Measurements from ENCODE around the gene RAB15. TPM values are rescaled to one million over a fixed set of nuclear protein-coding genes. Genes with fewer than 3 reads are reported as not detected.

Gene RAB15
- total RNA-seq, result 10 to 100 TPM in 3 of 4 donors, 1 to 10 TPM in 1; 9.6 to 17.0 (median 15.1) TPM

DNA sequence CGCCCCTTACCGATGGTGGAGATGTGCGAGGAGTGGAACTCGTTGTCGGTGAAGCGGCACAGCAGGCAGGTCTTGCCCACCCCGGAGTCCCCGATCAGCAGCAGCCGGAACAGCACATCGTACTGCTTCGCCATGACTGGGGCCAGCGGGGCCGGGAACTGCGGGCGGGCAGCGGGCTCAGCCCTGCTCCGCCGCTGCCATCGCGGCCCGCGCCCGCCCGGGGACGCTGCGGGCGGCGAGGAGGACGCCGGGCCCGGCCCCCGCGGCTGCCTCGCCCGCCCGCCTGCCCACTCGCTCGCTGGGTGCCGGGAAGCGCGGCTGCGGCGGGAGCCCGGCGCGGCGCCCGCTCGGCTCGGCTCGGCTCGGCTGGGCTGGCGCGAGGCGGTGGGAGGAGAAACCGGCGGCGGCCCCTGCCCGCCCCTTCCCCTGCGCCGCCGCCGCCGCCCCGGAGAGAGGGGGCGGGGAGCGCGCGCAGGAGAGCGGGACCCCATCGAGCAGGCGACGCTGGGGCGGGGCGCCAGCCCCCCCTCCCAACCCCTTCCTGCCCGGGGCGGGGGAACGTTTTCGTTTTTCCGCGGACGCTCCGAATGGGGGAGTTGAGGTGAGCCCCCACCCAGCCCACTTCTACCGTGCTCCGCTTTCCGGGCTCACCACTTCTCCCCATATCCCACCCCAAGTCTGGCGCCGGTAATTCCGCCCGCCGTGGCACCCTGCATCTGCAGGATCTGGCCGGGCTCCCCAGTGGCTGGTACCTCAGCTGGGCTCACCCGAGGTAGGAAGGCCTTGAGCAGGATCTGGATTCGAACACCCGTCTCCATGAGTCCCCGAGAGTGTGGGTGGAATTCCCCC is at the start of gene RAB15:
Gene RAB15, minus strand, starts transcription at position 394 of the 849 bp plus-strand sequence. Its CDS starts 260 bp downstream, at position 134.
- TF ChIP-seq, protein P1, sequence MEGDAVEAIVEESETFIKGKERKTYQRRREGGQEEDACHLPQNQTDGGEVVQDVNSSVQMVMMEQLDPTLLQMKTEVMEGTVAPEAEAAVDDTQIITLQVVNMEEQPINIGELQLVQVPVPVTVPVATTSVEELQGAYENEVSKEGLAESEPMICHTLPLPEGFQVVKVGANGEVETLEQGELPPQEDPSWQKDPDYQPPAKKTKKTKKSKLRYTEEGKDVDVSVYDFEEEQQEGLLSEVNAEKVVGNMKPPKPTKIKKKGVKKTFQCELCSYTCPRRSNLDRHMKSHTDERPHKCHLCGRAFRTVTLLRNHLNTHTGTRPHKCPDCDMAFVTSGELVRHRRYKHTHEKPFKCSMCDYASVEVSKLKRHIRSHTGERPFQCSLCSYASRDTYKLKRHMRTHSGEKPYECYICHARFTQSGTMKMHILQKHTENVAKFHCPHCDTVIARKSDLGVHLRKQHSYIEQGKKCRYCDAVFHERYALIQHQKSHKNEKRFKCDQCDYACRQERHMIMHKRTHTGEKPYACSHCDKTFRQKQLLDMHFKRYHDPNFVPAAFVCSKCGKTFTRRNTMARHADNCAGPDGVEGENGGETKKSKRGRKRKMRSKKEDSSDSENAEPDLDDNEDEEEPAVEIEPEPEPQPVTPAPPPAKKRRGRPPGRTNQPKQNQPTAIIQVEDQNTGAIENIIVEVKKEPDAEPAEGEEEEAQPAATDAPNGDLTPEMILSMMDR (IDR thresholded peaks at IDR 0.05), result no peak
- no peak for TF ChIP-seq EP300 (IDR thresholded peaks at IDR 0.05)
- TF ChIP-seq POLR2AphosphoS5 (IDR thresholded peaks at IDR 0.05), result no peak
- Histone ChIP-seq H3K27me3 (no peaks in the 10 kb centered on the region), H3K36me3 (no peaks in the 10 kb centered on the region), H3K4me1 (peaks cover 25% of the 10 kb centered on the region), H3K27ac (no peak within 1 kb of the TSS), H3K9me3 (no peaks in the 10 kb centered on the region), H3K4me3 (peak within 1 kb of the TSS; percentile 81)
- no peak for DNase-seq (ENCODE audit: low spot score in 2 of 2)
- whole genome bisulfite sequencing, result 2% methylated on average over 23 of the region's 96 CpGs

DNA sequence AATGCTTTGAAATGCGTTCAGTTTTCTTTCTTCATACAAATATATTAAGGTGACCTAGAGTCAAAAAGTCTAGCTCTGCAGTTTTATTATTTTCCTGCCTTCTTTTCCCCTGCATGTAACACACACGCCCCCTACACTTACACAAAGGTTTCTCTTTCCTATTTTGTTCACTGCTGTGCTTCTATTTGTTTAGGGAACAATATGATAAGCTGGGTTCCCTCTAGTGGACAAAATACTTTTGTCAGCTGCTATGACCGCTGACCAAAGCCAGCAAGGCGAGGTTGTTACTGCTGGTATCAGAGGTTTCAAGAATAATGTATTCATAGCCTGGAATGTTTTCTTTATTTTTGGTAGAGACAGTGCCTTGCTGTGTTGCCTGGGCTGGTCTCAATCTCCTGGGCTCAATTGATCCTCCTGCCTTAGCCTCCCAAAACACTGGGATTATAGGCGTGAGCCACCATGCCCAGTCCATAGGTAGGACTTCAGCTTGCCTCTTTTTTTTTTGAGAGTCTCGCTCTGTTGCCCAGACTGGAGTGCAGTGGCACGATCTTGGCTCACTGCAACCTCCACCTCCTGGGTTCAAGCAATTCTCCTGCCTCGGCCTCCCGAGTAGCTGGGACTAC is 47.9 kb upstream of the RAB15 start:
- H3K4me1 ChIP-seq, result peaks cover 4% of the 10 kb centered on the region
- H3K4me3 ChIP-seq, result no peak overlapping the region
- WGBS, result 78% methylated on average over 9 of the region's 9 CpGs
- H3K27ac ChIP-seq, result no peak overlapping the region
- no peak for DNase-seq (ENCODE audit: low spot score in 2 of 2)
- TF ChIP-seq POLR2A (IDR thresholded peaks at IDR 0.05) (no peak), POLR2AphosphoS5 (IDR thresholded peaks at IDR 0.05) (no peak)
- TF ChIP-seq, protein P1 (IDR thresholded peaks at IDR 0.05), result peak; percentile 34 to 46
- no peaks in the 10 kb centered on the region for H3K9me3 ChIP-seq
- no peaks in the 10 kb centered on the region for H3K27me3 ChIP-seq
- peaks cover 25% of the 10 kb centered on the region for H3K36me3 ChIP-seq

DNA sequence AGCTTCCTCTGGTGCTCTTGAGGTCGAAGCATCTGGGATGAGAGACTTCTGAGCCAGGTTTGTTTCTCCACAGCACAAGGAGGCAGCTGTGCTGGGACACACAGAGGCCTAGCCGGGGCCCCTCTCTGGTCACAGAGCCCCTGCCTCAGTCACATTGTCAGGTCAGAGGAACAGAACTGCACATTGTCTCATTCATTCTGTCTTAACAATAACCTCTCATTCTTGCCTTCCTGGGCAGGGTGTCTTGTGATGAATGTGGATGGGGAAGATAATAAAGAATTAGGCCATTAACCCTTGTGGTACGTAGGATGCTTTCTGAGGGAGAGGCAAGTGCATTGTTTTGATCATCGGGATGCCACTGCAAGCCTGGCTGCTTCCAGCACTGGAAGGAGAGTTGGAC is 44.3 kb upstream of the RAB15 start:
- no peak for DNase-seq (ENCODE audit: low spot score in 2 of 2)
- peaks cover 4% of the 10 kb centered on the region for H3K4me1 ChIP-seq
- H3K4me3 ChIP-seq, result no peak overlapping the region
- no peak for TF ChIP-seq POLR2A (IDR thresholded peaks at IDR 0.05)
- TF ChIP-seq EP300 (IDR thresholded peaks at IDR 0.05), result no peak
- no peak for TF ChIP-seq POLR2AphosphoS5 (IDR thresholded peaks at IDR 0.05)
- TF ChIP-seq, protein P1 (IDR thresholded peaks at IDR 0.05), result no peak
- no peak overlapping the region for H3K27ac ChIP-seq
- H3K9me3 ChIP-seq, result no peaks in the 10 kb centered on the region
- H3K27me3 ChIP-seq, result no peaks in the 10 kb centered on the region
- peaks cover 51% of the 10 kb centered on the region for H3K36me3 ChIP-seq
- WGBS, result 78% methylated on average over 4 of the region's 4 CpGs

DNA sequence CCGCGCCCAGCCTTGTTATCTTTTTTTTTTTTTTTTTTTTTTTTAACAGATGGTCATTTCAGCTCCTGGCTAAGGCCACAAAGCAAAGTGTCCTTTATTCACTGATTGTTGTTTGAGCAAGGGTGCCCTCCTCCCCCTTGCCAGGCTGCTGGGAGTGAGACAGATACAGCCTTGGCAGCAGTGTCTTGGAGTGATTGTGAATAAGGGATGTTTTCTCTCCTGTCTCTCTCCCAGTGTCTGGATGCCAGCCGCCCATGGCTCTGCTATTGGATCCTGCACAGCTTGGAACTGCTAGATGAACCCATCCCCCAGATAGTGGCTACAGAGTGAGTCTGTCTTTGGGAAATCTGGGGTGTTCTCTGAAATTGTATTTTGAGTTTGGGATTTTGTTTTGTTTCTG is 43.3 kb upstream of the RAB15 start:
- no peaks in the 10 kb centered on the region for H3K9me3 ChIP-seq
- WGBS, result 85% methylated on average over 3 of the region's 3 CpGs
- TF ChIP-seq, protein P1 (IDR thresholded peaks at IDR 0.05), result no peak
- TF ChIP-seq POLR2AphosphoS5 (IDR thresholded peaks at IDR 0.05), result no peak
- no peak for TF ChIP-seq EP300 (IDR thresholded peaks at IDR 0.05)
- TF ChIP-seq POLR2A (IDR thresholded peaks at IDR 0.05), result no peak
- no peaks in the 10 kb centered on the region for H3K27me3 ChIP-seq
- H3K4me1 ChIP-seq, result peaks cover 4% of the 10 kb centered on the region
- no peak overlapping the region for H3K27ac ChIP-seq
- DNase-seq (ENCODE audit: low spot score in 2 of 2), result no peak
- H3K4me3 ChIP-seq, result no peak overlapping the region
- H3K36me3 ChIP-seq, result peaks cover 51% of the 10 kb centered on the region

DNA sequence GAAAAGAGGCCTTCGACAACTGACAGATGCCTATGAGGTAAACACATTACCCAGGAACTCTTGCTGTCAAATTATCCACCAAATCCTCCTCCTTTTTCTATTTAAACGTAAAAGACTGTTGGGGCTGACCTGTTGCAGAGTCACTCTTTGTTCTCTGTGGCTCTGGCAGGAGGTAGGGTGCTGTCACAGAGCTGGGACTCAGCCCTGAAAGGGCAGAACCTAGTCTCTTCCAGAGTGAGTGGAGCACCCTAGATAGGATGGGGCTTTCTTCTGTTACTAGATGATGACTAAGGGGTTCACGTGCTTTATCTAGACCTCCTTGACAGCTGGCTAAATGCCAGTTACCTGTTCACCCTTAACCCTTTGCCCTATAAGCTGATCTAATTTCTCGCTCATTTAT is 40.2 kb upstream of the RAB15 start:
- 80% methylated on average over 4 of the region's 4 CpGs for WGBS
- Histone ChIP-seq H3K27ac (no peak overlapping the region), H3K4me1 (no peaks in the 10 kb centered on the region), H3K4me3 (no peak overlapping the region), H3K27me3 (no peaks in the 10 kb centered on the region), H3K9me3 (no peaks in the 10 kb centered on the region), H3K36me3 (peaks cover 50% of the 10 kb centered on the region)
- DNase-seq (ENCODE audit: low spot score in 2 of 2), result no peak
- TF ChIP-seq POLR2A (IDR thresholded peaks at IDR 0.05), result no peak
- TF ChIP-seq, protein P1 (IDR thresholded peaks at IDR 0.05), result no peak
- TF ChIP-seq POLR2AphosphoS5 (IDR thresholded peaks at IDR 0.05), result no peak
- TF ChIP-seq EP300 (IDR thresholded peaks at IDR 0.05), result no peak

All from suprapubic skin (tissue), 4 donors.